Activated CD4-positive, alpha-beta T cell treated with anti-CD3 and anti-CD28 coated beads, Interleukin-2, amount 50 U/mL, for 48 hours (primary cell): Measurements from ENCODE around the gene SORBS1.

Source experiments
- DNase-seq, 2 experiments: peaks; one replicate each; pipeline ENCODE4 v3.0.0-alpha.2; 2020

SORBS1 gene

GRCh38 chr10:95306851-95307250 lies 254.3 kb downstream of the SORBS1 start:
- no peak for DNase-seq

GRCh38 chr10:95306318-95306650 lies 254.9 kb downstream of the SORBS1 start:
- no peak for DNase-seq

- no peak for DNase-seq
These were observed 255.4 kb downstream of the SORBS1 start for GRCh38 chr10:95305606-95306317.

GRCh38 chr10:95304976-95305375 lies 256.2 kb downstream of the SORBS1 start:
- no peak for DNase-seq

GRCh38 chr10:95304463-95304862 lies 256.7 kb downstream of the SORBS1 start:
- DNase-seq: no peak

GRCh38 chr10:95303950-95304349 lies 257.2 kb downstream of the SORBS1 start:
- DNase-seq: no peak

- no peak for DNase-seq
These were observed 257.6 kb downstream of the SORBS1 start for GRCh38 chr10:95303535-95303934.

- DNase-seq: no peak
These were observed 261.1 kb downstream of the SORBS1 start for GRCh38 chr10:95300022-95300539.

GRCh38 chr10:95297402-95297801 lies 263.8 kb downstream of the SORBS1 start:
- DNase-seq: no peak

GRCh38 chr10:95296764-95297163 lies 264.4 kb downstream of the SORBS1 start:
- DNase-seq: no peak

GRCh38 chr10:95295031-95295755 lies 266.0 kb downstream of the SORBS1 start:
- peak; percentile 41 to 53 for DNase-seq

- no peak for DNase-seq
These were observed 267.5 kb downstream of the SORBS1 start for GRCh38 chr10:95293631-95294030.

GRCh38 chr10:95291365-95292039 lies 269.7 kb downstream of the SORBS1 start:
- DNase-seq: no peak

GRCh38 chr10:95290461-95291364 lies 270.5 kb downstream of the SORBS1 start, which contains the start of gene PDLIM1:
Gene PDLIM1, minus strand, starts transcription at chr10:95291003. Its CDS starts 88 bp downstream, at chr10:95290915.
- DNase-seq: peak; percentile 20 to 25

GRCh38 chr10:95289921-95290421 lies 271.2 kb downstream of the SORBS1 start:
- no peak for DNase-seq

- DNase-seq: no peak
These were observed 271.9 kb downstream of the SORBS1 start for GRCh38 chr10:95289003-95289920.

- no peak for DNase-seq
These were observed 272.9 kb downstream of the SORBS1 start for GRCh38 chr10:95288303-95288702.

GRCh38 chr10:95287281-95287680 lies 273.9 kb downstream of the SORBS1 start:
- DNase-seq: no peak

- DNase-seq: no peak
These were observed 274.5 kb downstream of the SORBS1 start for GRCh38 chr10:95286707-95287106.

- no peak for DNase-seq
These were observed 275.6 kb downstream of the SORBS1 start for GRCh38 chr10:95285556-95285955.

- no peak for DNase-seq
These were observed 276.4 kb downstream of the SORBS1 start for GRCh38 chr10:95284807-95285206.
